COLO668 (cell line): Measurements from ENCODE around the gene GGTLC2.
"Not testable (repeated sequence)": the region's sequence is repeated elsewhere in the genome, so short reads cannot be mapped to it uniquely, and the experiment has no call there.

Experiments used
- DNase-seq: peaks from one replicate; lab custom pipeline; 2025; ENCODE audit not compliant: unreplicated experiment; lab: John Stamatoyannopoulos, UW

The GGTLC2 gene

DNA sequence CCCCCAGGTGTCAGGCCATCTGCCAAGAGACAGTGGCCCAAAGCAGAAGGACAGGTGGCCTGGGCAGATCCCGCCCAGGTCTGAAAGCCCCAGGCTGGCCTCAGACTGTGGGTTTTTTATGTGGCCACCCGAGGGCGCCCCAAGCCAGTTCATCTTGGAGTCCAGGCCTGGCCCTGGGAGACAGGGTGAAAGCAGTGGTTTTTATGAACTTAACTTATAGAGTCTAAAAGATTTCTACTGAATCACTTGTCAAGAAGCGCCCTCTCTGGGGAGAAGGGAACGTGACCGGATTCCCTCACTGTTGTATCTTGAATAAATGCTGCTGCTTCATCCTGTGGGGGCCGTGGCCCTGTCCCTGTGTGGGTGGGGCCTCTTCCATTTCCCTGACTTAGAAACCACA is 8.2 kb upstream of the GGTLC2 start:
- peak; percentile 40 for DNase-seq

DNA sequence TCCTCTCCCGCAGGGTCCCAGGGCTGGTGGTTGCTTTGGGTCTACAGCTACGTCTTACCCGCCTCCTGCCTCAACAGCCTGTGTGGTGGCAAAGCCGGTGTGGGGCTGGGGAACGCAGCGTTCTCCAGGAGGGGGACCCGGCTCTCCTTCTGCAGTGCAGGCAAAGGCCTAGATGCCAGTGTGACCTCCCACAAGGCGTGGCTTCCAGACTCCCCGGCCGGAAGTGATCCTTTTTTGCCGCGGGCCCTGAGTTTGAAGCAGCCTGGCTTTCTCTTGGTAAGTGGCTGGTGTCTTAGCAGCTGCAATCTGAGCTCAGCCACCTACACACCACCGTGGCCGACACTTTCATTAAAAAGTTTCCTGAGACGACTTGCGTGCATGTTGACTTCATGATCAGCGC is 6.1 kb upstream of the GGTLC2 start:
- DNase-seq: not testable (repeated sequence)

DNA sequence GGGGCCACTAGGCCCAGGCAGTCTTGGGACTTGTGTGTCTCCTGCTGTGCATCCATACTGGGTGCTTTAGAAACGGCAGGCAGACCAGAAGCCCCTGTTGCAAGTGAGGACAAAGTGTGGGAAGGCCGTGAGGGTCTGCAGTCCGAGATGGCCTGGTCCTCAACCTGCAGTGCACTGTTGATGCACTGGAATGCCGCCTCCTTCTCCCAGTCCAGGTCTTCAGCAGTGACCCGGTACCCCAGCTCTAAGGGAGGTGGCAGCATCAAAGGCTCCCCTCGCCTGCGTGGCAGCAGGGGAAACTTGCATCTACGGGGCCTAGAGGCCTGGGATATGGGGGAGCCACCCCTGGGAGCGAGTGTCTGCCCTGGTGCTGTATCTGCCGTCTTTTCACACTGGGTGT is 2.2 kb upstream of the GGTLC2 start:
- not testable (repeated sequence) for DNase-seq

DNA sequence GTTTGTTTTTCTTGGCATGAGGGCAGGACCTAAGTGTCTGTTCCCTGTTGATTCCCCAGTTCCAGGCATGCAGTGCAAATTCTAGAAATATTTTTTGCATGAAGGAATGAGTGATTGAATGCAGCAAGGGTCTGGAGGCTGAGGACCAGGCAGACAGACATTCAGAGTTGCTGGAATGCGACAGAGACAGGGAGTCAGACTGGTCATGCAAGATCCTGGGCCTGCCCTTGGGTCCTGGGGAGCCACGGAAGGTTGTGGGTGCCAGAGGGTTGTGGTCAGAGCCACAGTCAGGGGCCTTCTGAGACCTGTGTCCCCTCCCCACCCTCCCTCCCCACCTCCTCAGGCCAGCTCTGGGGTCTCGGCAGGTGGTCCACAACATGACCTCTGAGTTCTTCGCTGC is 1.6 kb downstream of the GGTLC2 start:
- not testable (repeated sequence) for DNase-seq

DNA sequence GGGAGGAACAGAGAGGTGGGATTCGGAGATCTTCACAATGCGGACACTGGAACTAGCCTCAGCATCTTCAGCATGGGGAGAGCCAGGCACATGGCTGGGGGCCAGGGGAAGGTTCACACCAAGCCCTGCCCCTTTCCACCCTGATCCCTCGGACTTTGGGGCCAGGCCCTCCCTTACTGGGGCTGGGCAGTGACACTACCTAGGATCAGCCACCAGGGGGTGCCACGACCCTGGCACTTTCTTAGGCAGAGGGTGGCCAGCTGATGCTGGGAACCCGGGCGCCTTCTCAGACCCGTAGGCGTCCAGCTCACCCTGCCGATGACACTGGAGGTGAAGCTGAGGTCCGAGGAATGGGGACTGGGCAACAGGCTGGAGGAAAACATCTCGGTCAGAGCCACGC is 3.5 kb downstream of the GGTLC2 start:
- not testable (repeated sequence) for DNase-seq

DNA sequence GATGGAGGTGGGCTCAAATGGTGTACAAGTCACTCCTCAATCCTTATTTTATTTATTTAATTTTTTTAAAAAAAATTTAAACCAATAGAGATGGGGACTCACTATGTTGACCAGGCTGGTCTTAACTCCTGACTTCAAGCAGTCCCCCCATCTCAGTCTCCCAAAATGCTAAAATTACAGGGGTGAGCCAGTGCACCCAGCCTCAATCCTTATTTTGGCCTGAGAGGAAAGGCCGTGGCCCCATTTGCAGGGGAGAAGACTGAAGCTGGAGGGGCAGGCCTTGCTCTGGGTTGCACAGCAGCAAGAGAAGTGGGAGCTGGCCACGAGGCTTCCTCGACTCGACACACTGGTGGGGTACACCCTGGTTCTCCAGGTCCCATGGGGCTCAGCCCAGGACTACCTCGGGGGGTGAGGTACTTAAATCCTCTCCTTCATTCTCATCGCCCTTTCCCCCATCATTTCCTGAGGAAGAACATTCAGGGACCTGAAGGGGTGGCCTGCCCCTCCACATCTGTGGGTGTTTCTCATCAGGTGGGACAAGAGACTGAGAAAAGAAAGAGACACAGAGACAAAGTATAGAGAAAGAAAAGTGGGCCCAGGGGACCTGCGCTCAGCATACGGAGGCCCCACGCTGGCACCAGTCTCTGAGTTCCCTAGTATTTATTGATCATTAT is 4.6 kb downstream of the GGTLC2 start:
- DNase-seq: not testable (repeated sequence)

DNA sequence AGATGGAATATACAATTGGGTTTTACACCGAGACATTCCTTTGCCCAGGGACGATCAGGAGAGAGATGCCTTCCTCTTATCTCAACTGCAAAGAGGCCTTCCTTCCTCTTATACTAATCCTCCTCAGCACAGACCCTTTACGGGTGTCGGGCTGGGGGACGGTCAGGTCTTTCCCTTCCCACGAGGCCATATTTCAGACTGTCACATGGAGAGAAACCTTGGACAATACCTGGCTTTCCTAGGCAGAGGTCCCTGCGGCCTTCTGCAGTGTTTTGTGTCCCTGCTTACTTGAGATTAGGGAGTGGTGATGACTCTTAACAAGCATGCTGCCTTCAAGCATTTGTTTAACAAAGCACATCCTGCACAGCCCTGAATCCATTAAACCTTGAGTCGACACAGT is 5.3 kb downstream of the GGTLC2 start:
- DNase-seq: not testable (repeated sequence)

DNA sequence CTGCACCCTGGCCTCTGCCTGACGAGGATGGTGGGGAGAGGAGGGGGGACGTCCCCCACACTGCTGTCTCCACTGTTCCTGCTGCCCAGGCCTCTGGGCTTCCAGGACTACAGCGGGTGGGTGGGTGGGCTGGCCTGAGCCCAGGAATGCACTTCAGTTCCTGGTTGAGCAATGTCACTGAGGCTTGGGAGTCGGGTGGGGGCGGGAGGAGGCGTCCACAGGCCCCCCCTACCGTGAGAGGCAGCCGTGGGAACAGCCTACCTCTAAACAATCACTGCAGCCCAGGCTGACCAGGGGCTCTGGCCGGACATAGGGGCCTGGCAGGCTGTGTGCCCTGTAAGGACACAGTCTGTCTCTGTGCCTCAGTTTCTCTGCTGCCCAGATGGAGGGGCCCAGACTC is 6.0 kb downstream of the GGTLC2 start:
- not testable (repeated sequence) for DNase-seq

DNA sequence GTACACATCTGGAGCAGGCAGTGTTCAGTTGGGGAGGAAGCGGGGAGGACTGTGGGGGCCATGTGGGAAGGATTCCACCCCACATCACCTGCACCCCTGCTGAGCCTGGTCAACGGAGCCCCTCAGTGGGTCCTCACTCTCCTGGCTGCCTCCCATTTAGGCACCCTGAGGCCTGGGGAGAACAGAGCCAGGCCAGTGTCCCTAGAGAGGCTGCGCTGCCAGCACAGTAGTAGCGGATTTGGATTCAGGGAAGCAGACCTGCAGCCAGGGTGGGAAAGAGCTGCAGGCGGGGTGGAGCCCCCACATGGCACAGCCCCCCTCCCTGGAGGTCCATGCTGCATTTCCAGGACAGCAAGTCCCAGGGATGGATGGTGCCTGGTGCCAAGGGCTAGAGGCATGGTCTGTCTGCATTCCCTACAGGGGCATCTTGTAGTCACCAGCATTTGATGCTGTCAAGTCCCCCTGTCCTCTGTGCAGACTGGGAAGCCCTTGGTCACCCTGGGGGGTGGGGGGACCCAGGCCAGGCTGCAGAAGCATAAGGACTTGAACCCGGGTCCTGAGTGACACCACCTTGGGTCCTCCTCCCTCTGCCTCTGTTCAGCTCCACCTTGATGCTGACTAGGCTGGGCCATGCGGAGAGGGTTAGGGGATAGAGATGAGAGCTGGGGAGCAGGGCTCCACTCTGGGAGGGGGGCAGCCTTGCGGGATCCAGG is 6.5 kb downstream of the GGTLC2 start:
- DNase-seq: not testable (repeated sequence)

DNA sequence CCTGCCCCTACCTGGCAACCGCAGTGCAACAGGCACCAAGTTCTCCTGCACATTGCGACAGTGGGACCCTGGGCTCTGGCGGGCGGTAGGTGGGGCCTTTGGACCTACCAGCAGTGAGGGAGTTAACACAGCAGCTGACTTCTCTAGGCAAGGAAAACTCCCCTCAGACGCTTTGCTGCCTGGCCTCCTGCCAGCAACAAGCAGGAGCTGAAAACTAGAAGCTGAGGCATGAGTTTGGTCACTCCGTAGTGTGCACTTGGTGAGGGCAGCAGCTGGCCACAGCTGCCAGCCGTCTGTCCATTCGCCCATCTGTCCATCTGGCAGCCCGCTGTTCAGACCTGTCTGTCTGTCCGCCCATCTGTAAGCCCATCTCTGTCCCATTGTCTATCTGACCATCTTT is 7.2 kb downstream of the GGTLC2 start:
- not testable (repeated sequence) for DNase-seq

DNA sequence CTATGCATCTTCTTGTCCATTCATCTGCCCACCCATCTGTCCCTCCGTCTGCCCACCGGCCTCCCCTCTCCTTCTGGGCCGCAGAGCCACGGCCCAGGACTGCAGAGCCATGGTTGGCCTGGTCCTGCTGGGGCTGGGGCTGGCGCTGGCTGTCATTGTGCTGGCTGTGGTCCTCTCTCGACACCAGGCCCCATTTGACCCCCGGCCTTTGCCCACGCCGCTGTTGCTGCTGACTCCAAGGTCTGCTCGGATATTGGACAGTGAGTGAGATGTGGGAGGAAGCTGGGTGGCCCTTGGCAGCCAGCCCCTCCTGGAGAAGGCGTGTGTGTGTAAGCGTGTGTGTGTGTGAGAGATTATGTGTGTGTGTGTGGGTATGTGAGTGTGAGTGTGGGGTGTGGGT is 7.7 kb downstream of the GGTLC2 start:
- DNase-seq: not testable (repeated sequence)

DNA sequence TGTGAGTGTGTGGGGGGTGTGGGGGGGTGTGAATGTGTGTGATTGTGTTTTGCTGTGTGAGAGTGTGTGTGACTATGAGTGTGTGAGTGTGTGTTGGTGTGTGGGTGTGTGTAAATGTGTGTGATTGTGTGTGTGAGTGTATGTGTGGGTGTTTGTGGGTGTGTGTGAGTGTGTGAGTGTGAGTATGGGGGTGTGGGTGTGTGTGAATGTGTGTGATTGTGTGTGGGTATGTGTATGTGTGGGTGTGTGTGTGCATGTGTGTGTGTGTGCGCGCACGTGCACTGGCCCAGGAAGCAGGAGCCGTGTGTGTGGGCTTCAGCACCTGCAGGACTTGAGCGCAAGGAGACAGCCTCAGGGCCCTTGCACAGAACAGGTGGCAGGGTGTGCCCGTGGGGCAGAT is 8.2 kb downstream of the GGTLC2 start:
- DNase-seq: not testable (repeated sequence)

DNA sequence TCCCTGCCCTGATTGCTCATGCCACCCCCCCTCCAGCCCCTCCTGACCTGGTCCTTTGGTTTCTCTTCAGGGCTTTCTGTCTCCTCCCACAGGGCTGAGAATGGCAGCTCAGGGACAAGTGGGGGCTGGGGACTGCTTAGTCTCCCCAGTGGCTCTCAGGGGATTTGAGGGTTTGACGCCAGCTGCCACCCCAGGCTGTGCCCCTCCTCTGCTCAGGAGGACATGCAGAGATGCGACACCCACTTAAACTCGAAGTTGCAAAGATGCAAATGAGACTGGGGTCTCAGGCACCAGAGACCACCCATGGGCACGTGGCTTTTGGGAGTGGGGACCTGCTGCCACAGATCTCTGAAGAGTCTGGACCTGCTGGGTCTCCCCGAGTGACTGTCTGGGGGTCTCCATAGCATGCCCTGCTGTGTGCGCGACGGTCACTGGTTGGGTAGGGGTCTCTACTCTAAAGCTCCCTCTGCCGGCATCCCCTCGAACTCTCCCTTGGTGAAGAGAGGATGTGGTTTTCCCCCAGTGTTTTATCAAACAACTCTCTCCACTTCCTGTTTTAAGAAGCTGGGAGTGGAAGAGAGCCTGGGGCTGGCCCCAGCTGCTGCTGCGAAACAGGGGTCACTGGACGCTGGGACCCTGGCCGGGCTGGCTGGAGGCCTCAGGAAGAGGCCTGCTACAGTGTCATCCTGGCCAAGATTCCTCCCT is 9.4 kb downstream of the GGTLC2 start:
- not testable (repeated sequence) for DNase-seq

DNA sequence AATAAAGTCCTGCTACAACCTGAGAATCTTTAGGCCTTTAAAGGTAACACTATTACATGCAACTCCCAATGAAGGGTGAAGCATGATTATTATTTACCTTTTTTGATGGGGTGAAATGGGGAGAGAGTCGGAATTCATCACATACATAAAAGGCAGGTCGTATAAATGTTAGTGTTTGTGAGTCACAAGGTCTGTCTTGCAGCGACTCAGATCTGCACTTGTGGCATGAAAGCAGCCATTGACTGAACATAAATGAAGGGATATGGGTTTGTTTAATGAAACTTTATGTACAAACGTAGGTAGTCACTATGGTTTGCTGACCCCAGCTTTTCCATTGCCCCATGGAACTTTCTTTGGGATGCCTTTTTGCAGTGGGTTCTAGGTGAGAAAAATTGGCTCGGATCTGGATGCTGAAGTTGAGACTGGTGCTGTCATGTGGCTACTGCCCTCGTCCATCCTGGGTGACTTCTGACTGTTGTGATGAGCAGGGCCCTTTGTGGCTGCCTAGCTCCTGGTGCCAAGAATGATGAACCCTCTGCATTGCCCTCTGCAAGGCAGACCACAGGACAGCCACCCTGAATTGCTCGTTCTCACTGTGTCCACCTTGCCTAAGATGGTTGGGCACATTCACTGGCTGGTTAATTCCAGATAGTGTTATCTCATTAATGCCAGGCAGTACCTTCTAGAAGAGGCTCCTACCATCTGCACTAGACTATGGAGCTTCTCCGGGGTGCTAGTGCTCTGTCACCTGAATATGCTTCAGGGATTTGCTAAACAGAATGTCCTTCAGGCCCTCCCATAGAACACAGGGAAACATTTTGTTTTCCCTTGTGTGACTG is 11.3 kb downstream of the GGTLC2 start:
- DNase-seq: no peak

DNA sequence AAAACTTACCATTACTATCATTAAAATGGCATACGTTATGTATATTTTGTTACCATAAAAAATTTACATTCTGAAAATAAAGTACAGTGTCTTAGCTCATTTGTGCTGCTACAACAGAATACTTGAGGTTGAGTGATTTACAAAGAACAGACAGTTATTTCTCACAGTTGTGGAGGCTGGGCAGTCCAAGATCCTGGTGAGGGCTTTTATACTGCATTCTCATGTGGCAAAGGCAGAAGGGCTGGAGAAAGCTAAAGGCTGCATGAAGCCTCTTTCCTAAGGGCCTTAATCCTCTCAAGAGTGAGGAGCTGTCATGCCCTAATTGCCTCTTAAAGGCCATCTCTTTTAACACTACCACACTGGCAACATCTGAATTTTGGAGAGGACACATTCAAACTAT is 13.3 kb downstream of the GGTLC2 start:
- DNase-seq: no peak

DNA sequence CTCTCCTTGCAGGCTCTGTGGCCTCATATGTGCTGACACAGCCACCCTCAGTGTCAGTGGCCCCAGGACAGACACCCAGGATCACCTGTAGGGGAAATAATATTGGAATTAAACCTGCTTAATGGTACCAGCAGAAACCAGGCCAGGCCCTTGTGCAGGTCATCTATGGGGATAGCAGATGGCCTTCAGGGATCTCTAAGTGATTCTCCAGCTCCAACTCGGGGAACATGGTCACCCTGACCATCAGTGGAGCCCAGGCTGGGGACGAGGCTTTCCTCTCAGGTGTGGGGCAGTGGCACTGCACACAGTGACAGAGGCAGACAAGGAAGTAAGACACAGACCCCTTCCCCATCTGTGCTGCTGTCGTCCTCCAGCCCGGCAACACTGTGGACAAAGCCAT is 16.9 kb downstream of the GGTLC2 start:
- DNase-seq: no peak

DNA sequence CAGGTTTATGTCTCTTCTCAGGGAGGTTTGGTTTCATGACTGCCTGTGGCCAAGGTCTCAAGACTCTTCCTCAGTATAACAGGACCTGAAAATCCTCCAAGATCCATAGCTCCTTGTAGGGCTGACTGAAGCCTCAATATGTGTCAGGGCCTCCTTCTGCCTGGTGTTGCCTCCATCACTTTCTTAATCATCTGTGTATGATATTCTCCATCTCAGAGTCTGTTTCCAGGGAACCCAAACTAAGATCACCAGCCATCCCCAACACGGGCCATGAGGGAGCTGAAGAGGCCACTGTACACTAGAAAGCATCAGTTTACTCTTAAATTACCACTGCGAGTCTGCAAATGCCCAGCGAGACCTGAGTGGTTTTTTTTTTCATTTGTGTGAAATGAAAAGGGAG is 17.7 kb downstream of the GGTLC2 start:
- DNase-seq: no peak

DNA sequence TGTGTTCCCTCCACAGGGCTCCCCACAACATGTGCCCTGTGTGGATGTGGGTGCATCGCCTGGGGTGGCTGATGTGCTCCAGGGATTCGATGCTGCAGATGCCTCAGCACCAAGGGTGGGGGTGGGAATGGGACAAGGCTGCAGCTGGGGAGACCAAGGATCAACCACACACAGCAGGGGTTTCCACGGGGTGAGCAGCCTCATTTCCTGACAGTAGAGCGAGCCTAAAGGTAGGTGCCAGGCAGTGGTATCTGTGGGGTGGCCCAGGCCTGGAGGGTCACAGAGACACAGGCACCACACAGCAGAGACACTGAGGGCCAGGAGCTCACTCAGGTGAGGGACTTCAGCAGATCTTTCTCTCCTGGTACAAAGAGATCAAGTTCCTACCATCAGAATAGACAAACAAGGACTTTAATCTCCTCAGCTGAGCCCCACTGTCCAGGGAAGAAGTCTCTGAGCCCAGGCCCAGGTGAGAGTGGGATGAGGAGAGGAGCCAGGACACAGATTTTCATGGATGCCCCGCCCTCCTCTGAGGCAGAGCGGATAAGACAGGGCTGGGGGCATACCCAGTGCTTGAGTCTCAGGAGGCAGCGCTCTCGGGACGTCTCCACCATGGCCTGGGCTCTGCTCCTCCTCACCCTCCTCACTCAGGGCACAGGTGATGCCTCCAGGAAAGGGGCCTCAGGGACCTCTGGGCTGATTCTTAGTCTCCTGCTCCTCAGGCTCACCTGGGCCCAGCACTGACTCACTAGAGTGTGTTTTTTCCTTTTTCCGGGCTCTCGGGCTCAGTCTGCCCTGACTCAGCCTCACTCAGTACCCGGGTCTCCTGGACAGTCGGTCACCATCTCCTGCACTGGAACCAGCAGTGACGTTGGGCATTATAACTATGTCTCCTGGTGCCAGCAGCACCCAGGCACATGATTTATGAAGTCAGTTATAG is 19.7 kb downstream of the GGTLC2 start:
- DNase-seq: no peak

DNA sequence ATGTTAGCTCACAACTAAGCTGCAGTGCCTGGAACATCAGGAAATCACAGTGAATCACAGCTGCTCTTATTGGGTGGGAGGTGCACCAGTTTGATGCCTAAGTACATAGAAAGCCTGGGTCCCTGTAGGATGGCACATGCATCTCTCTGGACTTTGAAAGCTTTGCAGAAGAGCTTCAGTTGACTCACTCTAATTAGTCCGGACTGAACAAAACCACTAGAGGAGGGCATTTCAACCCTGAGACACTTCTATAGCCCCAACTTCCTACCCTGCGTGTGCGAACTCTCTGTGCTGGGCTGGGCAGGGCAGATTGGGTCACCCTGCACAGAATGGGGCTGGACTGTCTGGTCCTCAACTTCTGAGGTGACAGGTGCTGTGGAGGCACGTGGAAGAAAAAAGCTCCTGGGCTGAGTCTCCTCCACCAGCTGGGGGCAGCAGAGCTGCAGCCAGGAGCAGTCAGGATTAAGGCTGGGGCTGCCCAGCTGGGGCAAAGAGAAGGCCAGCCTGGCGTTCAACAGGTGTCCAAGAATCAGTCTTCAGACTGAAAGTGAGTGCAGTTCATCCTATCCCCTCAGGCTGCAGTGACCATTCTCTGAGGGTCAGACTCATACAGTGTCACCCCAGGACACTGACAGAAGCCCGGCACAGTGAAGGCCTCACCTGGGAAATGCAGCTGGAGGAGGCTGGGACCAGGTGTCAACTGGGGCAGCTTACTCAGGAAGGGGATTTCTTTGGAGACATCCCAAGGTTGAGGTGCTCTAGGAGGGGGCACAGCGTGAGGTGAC is 22.1 kb downstream of the GGTLC2 start:
- DNase-seq: peak; percentile 24
